HepG2 (cell line): ENCODE data around the gene FGD3. TPM values are rescaled to one million over a fixed set of nuclear protein-coding genes. Genes with fewer than 3 reads are reported as not detected.

Experiments used
- ATAC-seq: fragments of 200-7000 bp; cut with Tn5 transposase; 3 replicates; pipeline ENCODE4 v1.9.1; 2020; ENCODE audit warnings: mild to moderate bottlenecking, moderate library complexity
- Bru-seq: library from RNA; stranded (reverse); fragments of 400-500 nt; gene quantifications from one replicate; lab custom pipeline; 2021; lab: Mats Ljungman, UMichigan
- BruChase-seq, 2 experiments: library from RNA; stranded (reverse); fragments of 400-500 nt; gene quantifications; one replicate each; lab custom pipeline; 2021; lab: Mats Ljungman, UMichigan
- BruUV-seq: library from RNA; stranded (reverse); fragments of 400-500 nt; replicated peaks from 2 replicates; lab custom pipeline; 2021; lab: Mats Ljungman, UMichigan
- CTCF ChIA-PET: fragments of 300-600 bp; formaldehyde crosslinking; extraction: SDS; loops from one replicate; lab custom pipeline; 2021; ENCODE audit warnings: low total read pairs, inconsistent platforms, low intra/inter-chr PET ratio; lab: Yijun Ruan, JAX
- POLR2A ChIA-PET: fragments of 350-600 bp; sonication (Branson Sonifier 250); formaldehyde crosslinking; loops from one replicate; lab custom pipeline; 2020; ENCODE audit warnings: antibody characterized with exemption, inconsistent platforms; lab: Yijun Ruan, JAX
- DNase-seq: peaks from one replicate; pipeline ENCODE4 v3.0.0-alpha.2; 2015; ENCODE audit warnings: low spot score
- FAIRE-seq: peaks from 3 replicates; lab custom pipeline; 2011; peaks lifted over from hg19 to GRCh38; lab: Jason Lieb, UNC
- H2AFZ ChIP-seq: one replicate; pipeline ENCODE4 v1.6.1; 2011; ENCODE audit warnings: low read length, inconsistent platforms
- H3K27ac ChIP-seq: fragments of 300-600 bp; 3 replicates; pipeline ENCODE4 v1.8.0; 2011; ENCODE audit warnings: mixed run types, mild to moderate bottlenecking, mixed read lengths, low read length, inconsistent platforms; ENCODE audit not compliant: insufficient read depth; ENCODE audit errors: extremely low read length
- H3K27me3 ChIP-seq, 2 experiments: fragments of 200-600 bp in 1 of 2; 2 replicates in 1 of 2; 3 replicates in 1 of 2; pipeline versions ENCODE4 v1.6.0 to v1.8.0; 2011; ENCODE audit warnings: low read length in 2 of 2, mild to moderate bottlenecking in 2 of 2, moderate library complexity in 2 of 2, inconsistent platforms in 1 of 2; ENCODE audit not compliant: insufficient read depth in 2 of 2, control insufficient read depth in 1 of 2
- H3K36me3 ChIP-seq, 2 experiments: fragments of 200-600 bp in 1 of 2; replicated peaks in 1 of 2; 2 replicates in 1 of 2; 3 replicates in 1 of 2; pipeline versions ENCODE4 v1.5.1 to v1.8.0; 2011; ENCODE audit warnings: low read length in 2 of 2, inconsistent platforms in 1 of 2; ENCODE audit not compliant: insufficient read depth in 2 of 2, control insufficient read depth in 1 of 2
- H3K4me1 ChIP-seq: 2 replicates; pipeline ENCODE4 v1.5.1; 2012; ENCODE audit warnings: low read length, inconsistent platforms; ENCODE audit not compliant: insufficient read depth
- H3K4me2 ChIP-seq: 2 replicates; pipeline ENCODE4 v1.6.0; 2011; ENCODE audit warnings: low read depth, low read length, inconsistent platforms
- H3K4me3 ChIP-seq, 3 experiments: fragments of 200-600 bp in 1 of 3; sonication (generic), shearing (Covaris generic) in 1 of 3; replicated peaks in 1 of 3; 2 replicates each; pipeline ENCODE4 v1.5.1; 2011 to 2016; ENCODE audit warnings: low read length in 3 of 3, inconsistent platforms in 2 of 3, low read depth in 2 of 3, mild to moderate bottlenecking in 2 of 3, control low read depth in 1 of 3, mixed read lengths in 1 of 3; ENCODE audit not compliant: insufficient read depth in 1 of 3
- H3K79me2 ChIP-seq: one replicate; pipeline ENCODE4 v1.6.1; 2011; ENCODE audit warnings: low read length, inconsistent platforms; ENCODE audit not compliant: insufficient read depth
- H3K9ac ChIP-seq: 2 replicates; pipeline ENCODE4 v1.6.0; 2011; ENCODE audit warnings: mild to moderate bottlenecking, low read depth, low read length, inconsistent platforms; ENCODE audit not compliant: insufficient read depth
- H3K9me3 ChIP-seq: 2 replicates; pipeline ENCODE4 v1.5.1; 2012; ENCODE audit warnings: mild to moderate bottlenecking, low read length
- H4K20me1 ChIP-seq: 2 replicates; pipeline ENCODE4 v1.6.0; 2011; ENCODE audit warnings: inconsistent platforms, mild to moderate bottlenecking, low read length, moderate library complexity; ENCODE audit not compliant: insufficient read depth
- HNRNPLL ChIP-seq: fragments of 200-400 bp; formaldehyde crosslinking; IDR thresholded peaks from 2 replicates; pipeline ENCODE4 v1.6.1; 2017; ENCODE audit warnings: mild to moderate bottlenecking, low read depth, low read length; ENCODE audit not compliant: poor library complexity, severe bottlenecking
- SOX6 ChIP-seq, 2 experiments: fragments of 450-650 bp in 1 of 2; sonication (generic) in 1 of 2; formaldehyde crosslinking in 1 of 2; IDR thresholded peaks; 2 replicates each; pipeline versions ENCODE4 v1.4.0 to v1.6.1; 2017 to 2020; ENCODE audit warnings: antibody characterized with exemption in 1 of 2, mild to moderate bottlenecking in 1 of 2, missing genetic modification reagents in 1 of 2
- UBTF ChIP-seq: sonication (generic); formaldehyde crosslinking; IDR thresholded peaks from 2 replicates; pipeline ENCODE4 v1.4.0; 2020; ENCODE audit warnings: mild to moderate bottlenecking, missing genetic modification reagents
- ZNF292 ChIP-seq: sonication (generic); formaldehyde crosslinking; IDR thresholded peaks from 2 replicates; pipeline ENCODE4 v1.8.1; 2022; ENCODE audit warnings: mild to moderate bottlenecking, low read depth, missing genetic modification reagents, borderline replicate concordance
- ZNF350 ChIP-seq: sonication (generic); formaldehyde crosslinking; IDR thresholded peaks from 2 replicates; pipeline ENCODE4 v1.4.0; 2020; ENCODE audit warnings: mild to moderate bottlenecking, low read depth, missing genetic modification reagents, borderline replicate concordance
- ZNF484 ChIP-seq: sonication (generic); formaldehyde crosslinking; IDR thresholded peaks from 2 replicates; pipeline ENCODE4 v1.5.1; 2020; ENCODE audit warnings: mild to moderate bottlenecking, low read depth, missing genetic modification reagents, borderline replicate concordance
- ZNF530 ChIP-seq: sonication (generic); formaldehyde crosslinking; IDR thresholded peaks from 2 replicates; pipeline ENCODE4 v1.5.0; 2020; ENCODE audit warnings: low read depth, mild to moderate bottlenecking, missing genetic modification reagents
- ZNF773 ChIP-seq: sonication (generic); formaldehyde crosslinking; IDR thresholded peaks from 2 replicates; pipeline ENCODE4 v1.4.0; 2020; ENCODE audit warnings: missing genetic modification reagents, borderline replicate concordance
- ZNF780A ChIP-seq: sonication (generic); formaldehyde crosslinking; IDR thresholded peaks from 2 replicates; pipeline ENCODE4 v1.8.0; 2022; ENCODE audit warnings: mild to moderate bottlenecking, missing genetic modification reagents, moderate library complexity
- WGBS: methylation state at CpG from one replicate; pipeline ENCODE4 v1.1.6; 2017; ENCODE audit warnings: low lambda C conversion rate; 5-methylcytosine and 5-hydroxymethylcytosine counted together
- in situ Hi-C: cut with HindIII; loops from 2 replicates; pipeline ENCODE4 v1.10.0; 2017; ENCODE audit warnings: low pct_unique_long_range_greater_than_20kb; ENCODE audit not compliant: extremely low pct_ligation_motif_present
- intact Hi-C: fragments of 100-400 bp; cut with micrococcal nuclease; formaldehyde crosslinking; loops from one replicate; pipeline ENCODE4 v1.10.0; 2022; ENCODE audit not compliant: unreplicated experiment
- long read RNA-seq, 2 experiments: library from RNA in 1 of 2; library from polyadenylated mRNA in 1 of 2; stranded (forward) in 1 of 2; unstranded in 1 of 2; transcript quantifications; one replicate each; pipeline ENCODE4 v2.0.0, GENCODE V29; 2019 to 2022
- polyA minus RNA-seq, 3 experiments: library from RNA; depleted of rRNA, polyadenylated mRNA; stranded (reverse); fragments of >200 nt; gene quantifications; 2 replicates each; pipeline ENCODE4 v1.2.3, GENCODE V29; 2011; ENCODE audit warnings: low replicate concordance in 1 of 3
- polyA plus RNA-seq, 8 experiments: library from polyadenylated mRNA; depleted of rRNA in 3 of 8; stranded (reverse) in 7 of 8; unstranded in 1 of 8; fragments of >200 nt; fragmentation: Illumina TruSeq in 4 of 8; extraction: Trizol in 4 of 8; gene quantifications; 2 replicates each; pipeline versions ENCODE4 v1.2.1 to v1.2.3, GENCODE V29; 2011 to 2016; ENCODE audit warnings: low read depth in 4 of 8, missing spikeins in 1 of 8, mixed read lengths in 1 of 8; ENCODE audit not compliant: insufficient read depth in 1 of 8
- total RNA-seq, 5 experiments: library from RNA; depleted of rRNA; stranded (reverse); fragments of >200 nt; fragmentation: Illumina TruSeq; extraction: Trizol; gene quantifications; 2 replicates each; pipeline ENCODE4 v1.2.3, GENCODE V29; 2016; ENCODE audit warnings: low read depth in 1 of 5

Gene FGD3
- total RNA-seq (2016; rRNA removed; fragmentation: Illumina TruSeq; extraction: Trizol) = 0.84 and 1.1 TPM in 2 replicates
- total RNA-seq (2016; cell fraction: cytosol; rRNA removed; fragmentation: Illumina TruSeq; extraction: Trizol; ENCODE audit: low read depth) = 0.40 and 0.53 TPM in 2 replicates
- 0.73 and 1.0 TPM in 2 replicates for total RNA-seq (2016; cell fraction: insoluble cytoplasmic fraction; rRNA removed; fragmentation: Illumina TruSeq; extraction: Trizol)
- total RNA-seq (2016; cell fraction: membrane; rRNA removed; fragmentation: Illumina TruSeq; extraction: Trizol) = 0.34 and 0.77 TPM in 2 replicates
- total RNA-seq (2016; cell fraction: nucleus; rRNA removed; fragmentation: Illumina TruSeq; extraction: Trizol) = 1.0 and 1.4 TPM in 2 replicates
- 0.53 and 0.60 TPM in 2 replicates for polyA plus RNA-seq (2011; rRNA removed)
- 0.29 and 0.70 TPM in 2 replicates for polyA plus RNA-seq (2011; cell fraction: cytosol; rRNA removed)
- 1.7 and 2.3 TPM in 2 replicates for polyA plus RNA-seq (2011; cell fraction: nucleus; rRNA removed)
- polyA plus RNA-seq (2012) = 0.68 and 1.4 TPM in 2 replicates
- 0.17 and 0.27 TPM in 2 replicates for polyA plus RNA-seq (2016; cell fraction: cytosol; fragmentation: Illumina TruSeq; extraction: Trizol; ENCODE audit: low read depth)
- 0.63 and 0.74 TPM in 2 replicates for polyA plus RNA-seq (2016; cell fraction: insoluble cytoplasmic fraction; fragmentation: Illumina TruSeq; extraction: Trizol; ENCODE audit: low read depth)
- 0.15 and 0.21 TPM in 2 replicates for polyA plus RNA-seq (2016; cell fraction: membrane; fragmentation: Illumina TruSeq; extraction: Trizol; ENCODE audit: low read depth)
- polyA plus RNA-seq (2016; cell fraction: nucleus; fragmentation: Illumina TruSeq; extraction: Trizol; ENCODE audit: insufficient read depth, low read depth) = 1.4 and 2.1 TPM in 2 replicates
- 1.2 and 1.3 TPM in 2 replicates for polyA minus RNA-seq (2011; rRNA and poly(A)+ RNA removed; ENCODE audit: low replicate concordance)
- polyA minus RNA-seq (2011; cell fraction: cytosol; rRNA and poly(A)+ RNA removed) = 0.49 and 0.79 TPM in 2 replicates
- 0.75 and 0.77 TPM in 2 replicates for polyA minus RNA-seq (2011; cell fraction: nucleus; rRNA and poly(A)+ RNA removed)
- Bru-seq, nascent RNA = percentile 31 among the genes with signal in this experiment
- percentile 26 among the genes with signal in this experiment for BruChase-seq, experiment 1, labeled RNA remaining after a 6-hour chase
- BruChase-seq, experiment 2, labeled RNA remaining after a 2-hour chase = percentile 23 among the genes with signal in this experiment
- long read RNA-seq, experiment 1, partial matches to known transcripts = 2 of 2 reads
- long read RNA-seq, experiment 1, other reads (novel, unspliced or antisense) = 0 of 2 reads
- long read RNA-seq, experiment 2, partial matches to known transcripts = 2 of 2 reads
- long read RNA-seq, experiment 2, other reads (novel, unspliced or antisense) = 0 of 2 reads

- Histone ChIP-seq H3K4me2 (peak within 1 kb of the TSS; percentile 67), H3K4me3 (peak within 1 kb of the TSS; percentile 46 to 66 (median 61); a peak in 4 of 6 replicates), H3K9ac (peak within 1 kb of the TSS; percentile 13; the same call in 1 of the 2 replicates), H3K36me3 (no peaks in the 10 kb centered on the region), H3K27me3 (peaks cover 7 to 56% of the 10 kb centered on the region in 2 experiments; a peak in 4 of 5 replicates), H4K20me1 (no peaks in the 10 kb centered on the region), H3K79me2 (no peaks in the 10 kb centered on the region), H3K27ac (no peak within 1 kb of the TSS), H3K9me3 (no peaks in the 10 kb centered on the region), H3K4me1 (peaks cover 12% of the 10 kb centered on the region), H2AFZ (no peak within 1 kb of the TSS)
- FAIRE-seq = no peak
- WGBS = 5% methylated on average over 17 of the region's 36 CpGs
- in situ Hi-C loops (no loop called here), intact Hi-C loops (no loop called here)
- no TSS peak for BruUV-seq
- CTCF ChIA-PET = no interaction called here
- DNase-seq = no peak
- POLR2A ChIA-PET = no interaction called here
- peak; percentile 94 for ATAC-seq
- TF ChIP-seq ZNF530 = no peak
- TF ChIP-seq UBTF (CRISPR knock-in tag) = peak; percentile 89
- 0 out of 2 replicates have a peak, but pooled peaks have one; percentile 60 for TF ChIP-seq ZNF292 (CRISPR knock-in tag)
- TF ChIP-seq ZNF780A = no peak
- TF ChIP-seq ZNF350 = 0 out of 2 replicates have a peak, but pooled peaks have one; percentile 19
- TF ChIP-seq HNRNPLL = peak; percentile 36
- TF ChIP-seq ZNF773 (CRISPR knock-in tag) = no peak
- no peak for TF ChIP-seq ZNF484 (CRISPR knock-in tag)
- TF ChIP-seq SOX6 (IDR thresholded peaks at IDR 0.05) = no peak
- 0 out of 2 replicates have a peak, but pooled peaks have one; percentile 9 for TF ChIP-seq SOX6 (CRISPR knock-in tag; IDR thresholded peaks at IDR 0.05)
Measured at GRCh38 chr9:92947268-92948037, at the start of gene FGD3. FGD3 (plus strand) TSS chr9:92947523; CDS start chr9:92976257, 28,734 bp downstream.
